ENCODE measurements around the gene RNFT1.
"Not testable (repeated sequence)": the region's sequence is repeated elsewhere in the genome, so short reads cannot be mapped to it uniquely, and the experiment has no call there.

GRCh38 chr17:59946433-59946832 is 18.1 kb downstream of the RNFT1 start:
- TF ChIP-seq CTCF (IDR thresholded peaks at IDR 0.05 in 4 of 5, conservative IDR thresholded peaks at IDR 0.05 in 1 of 5); POLR2A (IDR thresholded peaks at IDR 0.05): not testable (repeated sequence)
